Measurements from ENCODE around the gene PAXIP1.

The PAXIP1 gene

DNA sequence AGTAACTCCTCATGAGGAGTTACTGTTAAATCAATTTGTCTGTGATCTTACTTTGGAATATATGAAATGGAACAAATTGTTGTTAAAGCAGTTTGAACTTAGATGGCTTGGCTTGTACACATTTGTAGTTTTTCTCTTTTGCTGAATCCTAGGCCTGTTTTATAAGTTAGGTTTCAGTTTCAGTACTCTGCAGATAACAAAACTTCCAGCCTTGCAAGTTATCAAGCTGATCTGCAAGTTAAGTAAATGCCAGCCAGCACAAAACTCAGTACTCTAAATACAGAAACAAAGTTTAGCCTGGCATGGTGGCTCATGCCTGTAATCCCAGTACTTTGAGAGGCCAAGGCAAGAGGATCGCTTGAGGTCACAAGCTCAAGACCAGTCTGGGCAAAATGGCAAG is 25.0 kb upstream of the PAXIP1 start:
- H3K4me3 ChIP-seq (ENCODE audit: low read depth, low read length), result no peak overlapping the region
- TF ChIP-seq, protein P1, sequence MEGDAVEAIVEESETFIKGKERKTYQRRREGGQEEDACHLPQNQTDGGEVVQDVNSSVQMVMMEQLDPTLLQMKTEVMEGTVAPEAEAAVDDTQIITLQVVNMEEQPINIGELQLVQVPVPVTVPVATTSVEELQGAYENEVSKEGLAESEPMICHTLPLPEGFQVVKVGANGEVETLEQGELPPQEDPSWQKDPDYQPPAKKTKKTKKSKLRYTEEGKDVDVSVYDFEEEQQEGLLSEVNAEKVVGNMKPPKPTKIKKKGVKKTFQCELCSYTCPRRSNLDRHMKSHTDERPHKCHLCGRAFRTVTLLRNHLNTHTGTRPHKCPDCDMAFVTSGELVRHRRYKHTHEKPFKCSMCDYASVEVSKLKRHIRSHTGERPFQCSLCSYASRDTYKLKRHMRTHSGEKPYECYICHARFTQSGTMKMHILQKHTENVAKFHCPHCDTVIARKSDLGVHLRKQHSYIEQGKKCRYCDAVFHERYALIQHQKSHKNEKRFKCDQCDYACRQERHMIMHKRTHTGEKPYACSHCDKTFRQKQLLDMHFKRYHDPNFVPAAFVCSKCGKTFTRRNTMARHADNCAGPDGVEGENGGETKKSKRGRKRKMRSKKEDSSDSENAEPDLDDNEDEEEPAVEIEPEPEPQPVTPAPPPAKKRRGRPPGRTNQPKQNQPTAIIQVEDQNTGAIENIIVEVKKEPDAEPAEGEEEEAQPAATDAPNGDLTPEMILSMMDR (IDR thresholded peaks at IDR 0.05; ENCODE audit: borderline replicate concordance, insufficient read depth, low read depth, low read length), result no peak

DNA sequence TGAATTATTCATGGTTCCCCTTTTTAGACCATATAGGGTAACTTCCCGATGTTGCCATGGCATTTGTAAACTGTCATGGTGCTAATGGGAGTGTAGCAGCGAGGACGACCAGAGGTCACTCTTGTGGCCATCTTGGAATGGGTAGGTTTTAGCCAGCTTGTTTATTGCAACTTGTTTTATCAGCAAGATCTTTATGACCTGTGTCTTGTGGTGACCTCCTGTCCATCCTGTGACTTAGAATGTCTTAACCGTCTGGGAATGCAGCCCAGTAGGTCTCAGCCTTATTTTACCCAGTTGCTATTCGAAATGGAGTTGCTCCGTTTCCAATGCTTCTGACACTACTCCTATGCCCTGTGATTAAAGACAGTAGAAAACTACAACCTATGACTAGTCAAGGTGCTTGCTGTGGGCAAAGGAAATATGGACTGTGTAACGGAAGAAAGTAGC is 18.8 kb upstream of the PAXIP1 start:
- H3K4me3 ChIP-seq (ENCODE audit: low read depth, low read length), result no peak overlapping the region
- TF ChIP-seq, protein P1 (IDR thresholded peaks at IDR 0.05; ENCODE audit: borderline replicate concordance, insufficient read depth, low read depth, low read length), result no peak

DNA sequence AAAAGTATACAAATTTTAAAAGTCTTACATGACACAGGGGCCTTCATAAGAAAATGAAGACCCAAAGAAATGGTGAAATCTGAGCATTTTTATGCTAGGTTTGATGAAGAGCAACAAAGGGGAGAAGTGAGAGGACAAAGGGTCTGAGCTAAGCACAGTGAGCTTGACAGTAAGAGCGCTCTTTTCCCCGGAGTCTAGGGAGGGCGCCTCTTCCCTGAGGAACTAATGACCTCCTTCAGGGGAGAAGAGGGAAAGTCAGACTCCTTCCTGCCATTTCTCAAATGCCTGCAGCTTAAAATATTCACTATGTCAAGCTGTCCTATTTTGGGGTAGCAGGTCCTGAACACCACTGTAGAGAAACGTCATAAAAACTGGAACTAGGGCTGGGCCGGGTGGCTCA is 18.1 kb upstream of the PAXIP1 start:
- H3K4me3 ChIP-seq (ENCODE audit: low read depth, low read length), result no peak overlapping the region
- TF ChIP-seq, protein P1 (IDR thresholded peaks at IDR 0.05; ENCODE audit: borderline replicate concordance, insufficient read depth, low read depth, low read length), result no peak

DNA sequence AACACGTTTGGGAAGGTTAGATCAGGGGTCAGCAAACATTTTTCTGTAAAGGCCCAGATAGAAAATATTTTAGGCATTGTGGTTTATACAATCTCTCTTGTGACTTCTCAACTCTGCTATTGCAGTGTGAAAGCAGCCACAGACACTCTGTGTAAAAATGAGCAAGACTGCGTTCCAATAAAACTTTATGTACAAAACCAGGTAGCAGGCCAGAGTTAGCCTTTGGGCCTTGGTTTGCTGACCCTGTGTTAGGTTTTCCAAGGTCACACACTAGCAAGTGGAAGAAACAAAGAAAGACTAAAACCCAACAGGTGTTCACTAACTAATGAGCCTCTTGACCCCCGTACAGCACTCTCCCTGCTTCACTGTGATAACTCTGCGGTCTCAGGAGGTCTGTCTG is 14.9 kb upstream of the PAXIP1 start:
- TF ChIP-seq, protein P1 (IDR thresholded peaks at IDR 0.05; ENCODE audit: borderline replicate concordance, insufficient read depth, low read depth, low read length), result no peak
- no peak overlapping the region for H3K4me3 ChIP-seq (ENCODE audit: low read depth, low read length)

DNA sequence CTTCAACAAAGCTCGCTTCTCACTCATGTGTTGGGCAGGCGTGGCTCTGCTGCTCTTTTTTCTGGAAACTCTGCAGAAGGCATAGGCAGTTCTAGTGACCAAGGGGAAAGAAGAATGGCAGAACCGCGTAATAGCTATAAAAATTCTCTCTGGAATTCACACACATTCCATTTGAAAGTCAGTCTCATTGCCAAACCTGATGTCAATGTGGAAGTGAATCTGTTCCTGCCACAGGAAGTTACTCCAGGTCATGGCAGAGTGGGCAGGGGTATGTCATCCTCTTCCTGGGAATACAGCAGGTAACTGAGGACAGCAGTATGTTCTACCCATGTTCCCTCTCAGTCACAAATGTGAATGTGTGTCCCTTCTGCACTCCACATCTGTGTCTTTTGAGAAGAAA is 8.2 kb upstream of the PAXIP1 start:
- TF ChIP-seq, protein P1 (IDR thresholded peaks at IDR 0.05; ENCODE audit: borderline replicate concordance, insufficient read depth, low read depth, low read length), result no peak
- no peak overlapping the region for H3K4me3 ChIP-seq (ENCODE audit: low read depth, low read length)

DNA sequence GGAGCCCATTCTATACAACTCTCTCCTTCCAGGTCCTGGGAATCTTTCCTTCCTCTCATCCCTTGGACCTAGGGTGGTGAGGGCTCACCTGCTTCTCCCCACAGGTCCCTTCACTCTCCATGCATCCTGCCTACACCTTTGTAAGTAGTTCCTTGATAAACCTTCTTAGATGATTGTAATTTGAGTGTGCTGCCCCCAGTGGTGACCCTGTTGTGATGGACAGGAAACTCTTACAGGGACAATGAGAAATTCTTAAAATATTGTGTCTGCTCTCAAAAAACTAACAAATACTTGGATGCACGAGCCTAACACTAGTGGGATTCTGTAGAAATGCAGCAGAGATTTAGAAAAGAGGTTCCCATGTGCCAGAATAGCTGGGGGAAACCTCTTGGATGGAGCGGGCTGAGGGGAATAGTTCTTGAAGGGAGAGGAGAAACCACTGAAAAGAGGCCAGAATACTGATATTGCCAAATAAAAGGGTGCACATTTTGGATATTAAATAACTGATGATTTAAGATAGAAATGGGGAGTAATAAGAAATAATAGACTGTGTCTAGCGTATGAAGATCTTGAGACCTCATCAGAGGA is 6.7 kb upstream of the PAXIP1 start:
- TF ChIP-seq, protein P1 (IDR thresholded peaks at IDR 0.05; ENCODE audit: borderline replicate concordance, insufficient read depth, low read depth, low read length), result peak; percentile 46; the same call in 1 of the 2 replicates
- H3K4me3 ChIP-seq (ENCODE audit: low read depth, low read length), result no peak overlapping the region

DNA sequence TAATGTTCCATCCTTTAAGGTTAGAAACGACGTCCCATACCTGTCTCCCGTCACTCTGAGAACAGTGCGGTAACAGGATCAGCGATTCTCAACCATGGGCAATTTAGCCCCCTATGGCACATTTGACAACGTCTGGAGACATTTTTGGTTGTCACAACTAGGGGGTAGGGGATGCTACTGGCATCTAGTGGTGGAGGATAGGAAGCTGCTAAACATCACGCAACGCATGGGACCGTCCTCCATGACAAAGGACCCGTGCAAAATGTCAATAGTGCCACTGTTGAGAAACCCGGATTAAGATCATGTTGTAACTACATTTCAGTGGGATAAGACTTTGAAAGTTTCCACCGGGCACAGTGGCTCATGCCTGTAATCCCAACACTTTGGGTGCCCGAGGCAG is 5.0 kb upstream of the PAXIP1 start:
- TF ChIP-seq, protein P1 (IDR thresholded peaks at IDR 0.05; ENCODE audit: borderline replicate concordance, insufficient read depth, low read depth, low read length), result peak; percentile 29; the same call in 1 of the 2 replicates
- H3K4me3 ChIP-seq (ENCODE audit: low read depth, low read length), result no peak overlapping the region

Measured in GM12875 (cell line).